ENCODE data around the gene MBL2.

DNA sequence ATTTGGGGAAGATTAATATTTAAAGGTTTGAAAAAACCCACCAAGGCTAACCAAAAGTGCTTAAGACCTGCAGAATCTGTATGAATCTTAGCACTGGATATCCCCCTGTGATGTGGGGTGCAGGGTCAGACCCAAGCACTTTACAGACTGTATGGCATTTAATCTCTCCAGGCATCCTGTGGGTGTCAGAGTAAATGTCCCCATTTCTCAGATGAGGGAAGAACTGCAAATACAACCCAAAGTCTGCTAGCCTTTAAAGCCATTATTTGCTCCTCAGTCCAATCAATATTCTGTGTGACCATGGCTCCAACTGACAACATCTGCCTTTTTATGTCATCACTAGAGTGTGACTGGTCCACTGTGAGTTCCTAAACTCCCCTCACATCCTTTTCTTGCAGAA is 10.0 kb upstream of the MBL2 start:
- TF ChIP-seq CSDC2 (CRISPR knock-in tag; IDR thresholded peaks at IDR 0.05) (no peak), ARNTL (CRISPR knock-in tag; IDR thresholded peaks at IDR 0.05; ENCODE audit: borderline replicate concordance, low read depth) (no peak), SNAI2 (CRISPR knock-in tag; IDR thresholded peaks at IDR 0.05) (no peak), ZFP30 (CRISPR knock-in tag; IDR thresholded peaks at IDR 0.05) (no peak), OSR1 (CRISPR knock-in tag; IDR thresholded peaks at IDR 0.05) (no peak), ZNF565 (CRISPR knock-in tag; conservative IDR thresholded peaks at IDR 0.05; ENCODE audit: low read depth) (no peak)
- TF ChIP-seq, protein P1, sequence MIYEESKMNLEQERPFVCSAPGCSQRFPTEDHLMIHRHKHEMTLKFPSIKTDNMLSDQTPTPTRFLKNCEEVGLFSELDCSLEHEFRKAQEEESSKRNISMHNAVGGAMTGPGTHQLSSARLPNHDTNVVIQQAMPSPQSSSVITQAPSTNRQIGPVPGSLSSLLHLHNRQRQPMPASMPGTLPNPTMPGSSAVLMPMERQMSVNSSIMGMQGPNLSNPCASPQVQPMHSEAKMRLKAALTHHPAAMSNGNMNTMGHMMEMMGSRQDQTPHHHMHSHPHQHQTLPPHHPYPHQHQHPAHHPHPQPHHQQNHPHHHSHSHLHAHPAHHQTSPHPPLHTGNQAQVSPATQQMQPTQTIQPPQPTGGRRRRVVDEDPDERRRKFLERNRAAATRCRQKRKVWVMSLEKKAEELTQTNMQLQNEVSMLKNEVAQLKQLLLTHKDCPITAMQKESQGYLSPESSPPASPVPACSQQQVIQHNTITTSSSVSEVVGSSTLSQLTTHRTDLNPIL (CRISPR knock-in tag; IDR thresholded peaks at IDR 0.05; ENCODE audit: low read depth): no peak

Measured in SK-N-SH treated with all-trans-retinoic acid at 6 μM for 48 hours (cell line).